HG02973 (cell line): ENCODE results near the gene ZDHHC6.
A peak's percentile ranks its signal among the peaks of the same experiment; 100 is the strongest.
"Not testable (repeated sequence)": the region's sequence is repeated elsewhere in the genome, so short reads cannot be mapped to it uniquely, and the experiment has no call there.

Source experiments
- ATAC-seq: cut with Tn5 transposase; IDR thresholded peaks from one replicate; pipeline ENCODE4 v1.9.1; 2021; ENCODE audit warnings: moderate library complexity; ENCODE audit not compliant: unreplicated experiment

ZDHHC6 gene

GRCh38 chr10:112446855-112447619 lies at the start of gene ZDHHC6, which contains the start of gene VTI1A:
ZDHHC6 (minus strand) TSS chr10:112446914; CDS start chr10:112445436, 1,478 bp downstream.
VTI1A (plus strand) TSS chr10:112447215; CDS start chr10:112447374, 159 bp downstream.
- ATAC-seq, result peak; percentile 83

GRCh38 chr10:112492736-112493135 lies 46.0 kb upstream of the ZDHHC6 start:
- no peak for ATAC-seq

GRCh38 chr10:112491144-112491543 lies 44.4 kb upstream of the ZDHHC6 start:
- no peak for ATAC-seq

GRCh38 chr10:112490545-112490944 lies 43.8 kb upstream of the ZDHHC6 start:
- no peak for ATAC-seq

GRCh38 chr10:112487964-112488363 lies 41.2 kb upstream of the ZDHHC6 start:
- no peak for ATAC-seq

GRCh38 chr10:112484399-112484798 lies 37.7 kb upstream of the ZDHHC6 start:
- no peak for ATAC-seq

- ATAC-seq, result no peak
Observed at GRCh38 chr10:112481602-112482001, 34.9 kb upstream of the ZDHHC6 start.

- ATAC-seq, result no peak
Observed at GRCh38 chr10:112475575-112476218, 29.0 kb upstream of the ZDHHC6 start.

- peak; percentile 72 for ATAC-seq
Observed at GRCh38 chr10:112471878-112472487, 25.3 kb upstream of the ZDHHC6 start.

- no peak for ATAC-seq
Observed at GRCh38 chr10:112467541-112468075, 20.9 kb upstream of the ZDHHC6 start.

GRCh38 chr10:112466802-112467201 lies 20.1 kb upstream of the ZDHHC6 start:
- no peak for ATAC-seq

- no peak for ATAC-seq
Observed at GRCh38 chr10:112465299-112465883, 18.7 kb upstream of the ZDHHC6 start.

GRCh38 chr10:112464074-112464473 lies 17.4 kb upstream of the ZDHHC6 start:
- not testable (repeated sequence) for ATAC-seq

GRCh38 chr10:112461029-112461887 lies 14.5 kb upstream of the ZDHHC6 start:
- ATAC-seq, result no peak

GRCh38 chr10:112460366-112460765 lies 13.7 kb upstream of the ZDHHC6 start:
- ATAC-seq, result no peak

- no peak for ATAC-seq
Observed at GRCh38 chr10:112456533-112456932, 9.8 kb upstream of the ZDHHC6 start.

- ATAC-seq, result no peak
Observed at GRCh38 chr10:112454910-112455779, 8.4 kb upstream of the ZDHHC6 start.

- no peak for ATAC-seq
Observed at GRCh38 chr10:112448888-112449287, 2.2 kb upstream of the ZDHHC6 start.

- no peak for ATAC-seq
Observed at GRCh38 chr10:112447620-112447928, 860 bp upstream of the ZDHHC6 start.
